HG03520 (cell line): ENCODE measurements around the gene S100A7.

Experiments used
- ATAC-seq: cut with Tn5 transposase; IDR thresholded peaks from one replicate; pipeline ENCODE4 v1.9.1; 2021; ENCODE audit warnings: mild to moderate bottlenecking, moderate library complexity; ENCODE audit not compliant: unreplicated experiment

Gene S100A7

DNA sequence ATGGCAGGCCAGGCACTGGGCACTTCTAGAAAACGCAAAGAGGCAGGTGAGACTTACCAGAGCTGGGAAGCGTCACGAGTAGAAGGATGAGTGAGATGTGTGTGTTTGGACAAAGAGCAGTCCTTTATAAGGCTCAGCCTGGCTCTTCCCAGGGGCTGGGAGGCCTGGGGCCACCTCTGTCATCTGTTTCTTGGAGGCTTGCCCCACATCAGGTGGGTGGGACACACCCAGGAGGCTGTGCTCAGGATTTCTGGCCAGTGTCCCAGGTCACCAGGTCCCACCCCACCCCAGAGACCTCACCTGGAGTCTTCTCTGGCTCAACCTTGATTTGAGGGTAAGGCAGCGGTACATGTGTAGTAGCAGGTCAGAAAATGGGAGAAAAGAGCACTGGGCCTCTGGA is at the start of gene S100A7:
Gene S100A7 (minus strand): TSS at position 101 of the 400 bp plus-strand sequence. CDS start 1,638 bp downstream, outside the sequence.
- ATAC-seq = no peak

DNA sequence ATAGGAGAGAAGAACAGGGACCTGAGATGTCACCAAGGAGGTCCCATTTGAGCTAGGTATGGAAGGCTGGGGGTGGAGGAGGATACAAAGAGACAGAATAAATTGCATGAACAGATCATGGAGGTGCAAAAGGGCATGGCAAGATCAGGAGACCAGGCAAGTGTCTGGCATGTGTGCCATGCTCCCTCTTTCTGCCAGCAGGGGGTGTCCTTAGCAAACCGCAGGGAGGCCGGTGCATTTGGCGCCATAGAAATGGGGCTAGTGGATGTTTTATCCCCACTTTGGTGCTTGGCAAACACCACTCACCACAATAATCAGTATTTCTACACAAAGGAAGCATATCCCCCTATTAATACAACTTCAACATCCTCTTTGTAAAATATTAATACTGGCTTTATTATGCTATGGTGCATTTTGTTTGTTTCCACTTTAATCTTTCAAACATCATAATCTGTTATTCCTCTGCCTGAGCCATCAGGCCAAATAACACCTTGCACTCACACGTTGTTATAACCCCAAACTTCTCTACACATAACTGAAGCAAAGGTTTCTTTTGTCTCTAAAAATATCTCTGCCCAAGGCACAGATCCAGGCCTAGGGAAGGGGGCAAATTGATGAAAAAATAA is 49.4 kb upstream of the S100A7 start:
- ATAC-seq = no peak

DNA sequence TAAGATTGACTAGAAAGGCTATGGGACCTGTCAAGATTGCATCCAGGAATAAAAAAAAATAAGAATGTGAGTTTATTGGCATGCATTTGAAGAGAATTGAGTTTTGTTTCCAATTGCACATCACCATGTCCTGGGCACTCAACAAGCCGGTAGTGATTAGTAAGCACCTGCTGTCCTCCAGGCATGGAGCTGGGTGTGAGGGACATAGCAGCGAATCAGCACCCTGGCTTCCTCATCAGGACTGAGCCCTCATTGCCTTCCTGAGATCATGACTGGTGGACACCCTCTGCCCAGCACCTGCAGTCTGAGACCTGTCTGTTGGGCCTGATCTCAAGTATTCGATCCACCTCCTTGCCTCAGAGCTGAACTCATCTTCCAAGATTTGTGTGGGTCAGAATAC is 48.6 kb upstream of the S100A7 start:
- ATAC-seq = no peak

DNA sequence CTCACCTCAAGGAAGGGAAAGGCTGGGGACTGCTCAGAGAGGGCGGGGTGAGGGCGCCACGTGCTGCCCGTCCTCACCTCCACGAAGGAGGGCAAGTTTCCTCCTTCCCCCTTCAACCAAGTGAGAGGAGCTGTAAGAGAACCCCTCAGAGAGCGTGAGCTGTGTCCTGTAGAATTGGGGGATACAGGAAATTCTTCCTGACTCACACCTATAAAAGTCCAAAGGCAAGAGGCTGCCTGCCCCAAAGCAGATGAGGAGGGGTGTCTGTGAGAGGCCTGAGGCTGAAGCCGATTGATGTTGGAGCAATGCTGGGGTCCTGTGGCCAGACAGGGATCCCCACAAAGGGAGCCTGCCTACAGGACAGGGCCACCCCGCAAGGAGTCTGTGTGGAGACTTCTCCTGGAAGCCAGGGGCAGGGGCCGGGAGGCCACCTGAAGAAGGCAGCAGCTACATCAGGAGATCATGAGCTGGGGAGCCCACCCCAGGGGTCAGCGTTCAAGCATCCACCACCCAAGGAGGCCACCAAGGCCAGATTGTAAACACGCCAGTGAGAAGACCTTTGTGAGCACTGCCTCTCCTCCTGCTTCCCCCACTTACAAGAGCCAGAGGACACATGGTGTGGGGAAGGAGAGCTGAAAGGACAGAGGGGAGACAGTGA is 47.6 kb upstream of the S100A7 start:
- no peak for ATAC-seq

DNA sequence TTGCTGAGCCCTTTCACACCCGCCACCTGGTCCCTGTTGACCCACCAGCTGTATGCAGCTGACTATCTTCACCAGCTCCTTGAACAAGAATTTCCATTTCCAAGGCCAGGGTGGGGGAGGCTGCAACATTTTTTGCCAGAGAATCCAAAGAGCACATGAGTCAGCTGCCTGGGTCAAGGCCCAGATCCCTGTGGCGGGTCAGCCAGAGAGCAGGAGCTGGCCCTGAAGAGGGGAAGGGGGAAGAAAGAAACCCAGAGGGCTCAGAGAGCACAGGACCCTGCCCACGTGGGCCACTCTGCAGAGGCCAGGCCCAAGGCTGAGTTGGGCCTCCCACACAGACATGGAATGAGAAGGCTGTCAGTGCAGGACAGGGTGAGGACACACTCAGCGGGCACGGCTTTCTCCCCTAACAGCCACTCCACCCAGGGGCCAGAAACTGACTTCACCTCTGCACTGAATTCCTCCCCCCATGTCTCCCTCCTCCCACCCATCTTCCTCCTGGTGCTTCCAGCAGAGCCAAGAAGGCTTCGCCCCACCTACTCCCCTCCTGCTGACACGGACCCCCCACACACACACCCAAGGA is 46.5 kb upstream of the S100A7 start:
- no peak for ATAC-seq

DNA sequence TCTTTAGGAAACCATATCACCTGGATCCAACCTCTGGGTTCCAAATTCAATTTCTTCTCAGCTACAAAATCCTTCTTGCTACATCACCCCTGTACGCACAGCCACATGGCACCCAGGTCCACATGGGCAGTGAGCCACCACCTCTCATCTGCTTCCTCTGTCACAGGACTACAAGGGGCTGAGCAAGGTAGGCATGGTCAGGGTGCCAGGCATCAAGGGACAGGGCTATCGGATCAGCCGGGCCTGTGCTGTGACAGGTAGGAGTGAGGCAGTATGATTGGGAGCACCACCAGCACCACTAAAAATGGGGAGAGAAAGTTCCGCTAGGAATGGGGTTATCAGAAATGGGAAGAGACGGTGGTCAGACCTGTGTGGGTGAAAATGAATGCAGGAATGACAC is 45.9 kb upstream of the S100A7 start:
- ATAC-seq = no peak

DNA sequence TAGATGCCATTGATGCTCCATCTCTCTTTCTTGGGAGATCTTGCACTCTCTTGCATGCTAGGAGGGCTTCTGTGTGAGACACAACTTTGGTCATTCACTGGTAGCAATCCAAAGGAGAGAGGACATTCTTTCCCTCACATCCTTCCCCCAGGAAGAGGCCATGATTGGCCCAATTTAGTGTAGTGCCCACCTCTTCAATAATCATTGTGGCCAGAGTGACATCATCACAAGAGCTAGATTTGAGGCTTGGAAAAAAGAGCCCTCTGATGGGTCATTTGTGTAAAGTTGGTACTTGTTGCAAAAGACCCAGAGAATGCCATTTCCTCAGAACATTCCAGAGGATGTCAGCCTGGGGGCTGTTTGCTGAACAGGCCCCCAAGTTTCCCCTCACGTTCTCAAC is 45.1 kb upstream of the S100A7 start:
- ATAC-seq = no peak

DNA sequence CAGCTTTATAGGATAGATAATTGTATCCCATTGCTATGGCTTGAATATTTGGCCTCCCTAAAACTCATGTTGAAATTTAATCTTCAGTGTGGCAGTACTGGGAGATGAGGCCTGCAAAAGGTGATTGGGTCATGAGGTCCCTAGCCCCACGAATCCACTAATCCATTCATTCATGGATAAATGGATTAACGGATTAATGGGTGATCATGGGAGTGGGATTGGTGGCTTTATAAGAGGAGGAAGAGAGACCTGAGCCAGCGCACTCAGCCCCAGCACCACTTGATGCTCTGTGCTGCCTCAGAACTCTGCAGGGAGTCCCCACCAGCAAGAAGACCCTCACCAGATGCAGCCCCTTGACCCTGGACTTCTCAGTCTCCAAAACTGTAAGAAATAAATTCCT is 43.3 kb upstream of the S100A7 start:
- no peak for ATAC-seq

DNA sequence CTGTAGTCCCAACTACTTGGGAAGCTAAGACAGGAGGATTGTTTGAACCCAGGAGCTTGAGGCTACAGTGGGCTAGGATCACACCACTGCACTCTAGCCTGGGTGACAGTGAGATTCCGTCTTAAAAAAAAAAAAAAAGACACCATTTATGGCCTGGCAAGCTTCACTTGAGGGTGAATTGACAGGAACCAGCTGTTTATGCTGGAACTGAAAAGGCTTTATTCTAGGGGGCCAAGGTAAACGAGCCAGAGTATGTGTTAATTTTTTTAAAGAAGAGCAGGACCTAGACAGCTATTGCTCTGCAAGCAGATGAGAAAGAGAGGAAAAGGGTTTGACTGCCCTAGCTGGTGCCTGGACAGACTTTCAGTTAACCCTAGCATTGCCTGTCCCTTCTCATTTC is 38.3 kb upstream of the S100A7 start:
- no peak for ATAC-seq

DNA sequence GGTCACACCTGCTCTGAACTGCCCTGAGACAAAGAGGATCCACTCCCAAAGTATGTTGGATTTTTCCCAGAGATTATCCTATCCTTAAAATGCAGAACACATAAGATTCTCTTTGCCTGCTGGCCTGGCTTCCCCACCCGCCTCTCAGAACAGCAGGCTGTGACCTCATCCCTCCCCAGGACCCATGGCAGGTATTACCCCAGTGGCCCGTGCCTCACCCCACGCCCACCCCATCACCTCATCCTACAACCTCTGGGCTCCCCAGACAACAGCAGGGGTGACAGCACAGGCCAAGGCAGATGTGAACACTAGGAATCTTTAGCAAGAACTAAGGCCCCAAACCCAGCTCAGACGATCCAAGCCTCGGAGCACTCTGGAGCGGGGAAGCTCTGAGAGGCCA is 35.1 kb upstream of the S100A7 start:
- no peak for ATAC-seq

DNA sequence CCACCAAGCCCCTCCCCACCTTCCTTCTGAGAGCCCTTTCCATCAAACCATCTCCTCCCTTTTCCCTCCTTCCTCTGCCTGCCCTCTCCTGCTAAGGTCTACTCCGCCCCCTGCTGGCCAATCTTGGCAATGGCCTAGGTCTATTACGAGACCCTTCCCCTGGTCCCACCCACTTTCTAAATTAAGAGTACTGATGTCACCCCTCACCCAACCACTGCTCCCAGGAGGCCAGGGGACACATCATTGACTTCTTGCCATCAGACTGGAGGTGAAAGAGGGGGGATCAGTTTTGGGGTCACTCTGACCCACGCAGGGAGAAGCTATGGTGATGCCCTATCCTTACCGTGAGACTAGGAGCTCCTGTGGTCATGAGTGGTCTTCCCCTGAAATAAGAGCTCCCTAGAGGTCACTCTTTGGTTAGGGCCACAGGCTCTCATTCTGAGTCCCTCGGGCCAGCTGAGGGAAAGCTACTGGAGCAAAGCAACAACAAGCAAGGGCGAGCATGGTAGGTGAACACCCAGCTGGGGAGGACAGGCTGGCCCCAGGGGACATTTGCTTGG is 34.6 kb upstream of the S100A7 start:
- no peak for ATAC-seq

DNA sequence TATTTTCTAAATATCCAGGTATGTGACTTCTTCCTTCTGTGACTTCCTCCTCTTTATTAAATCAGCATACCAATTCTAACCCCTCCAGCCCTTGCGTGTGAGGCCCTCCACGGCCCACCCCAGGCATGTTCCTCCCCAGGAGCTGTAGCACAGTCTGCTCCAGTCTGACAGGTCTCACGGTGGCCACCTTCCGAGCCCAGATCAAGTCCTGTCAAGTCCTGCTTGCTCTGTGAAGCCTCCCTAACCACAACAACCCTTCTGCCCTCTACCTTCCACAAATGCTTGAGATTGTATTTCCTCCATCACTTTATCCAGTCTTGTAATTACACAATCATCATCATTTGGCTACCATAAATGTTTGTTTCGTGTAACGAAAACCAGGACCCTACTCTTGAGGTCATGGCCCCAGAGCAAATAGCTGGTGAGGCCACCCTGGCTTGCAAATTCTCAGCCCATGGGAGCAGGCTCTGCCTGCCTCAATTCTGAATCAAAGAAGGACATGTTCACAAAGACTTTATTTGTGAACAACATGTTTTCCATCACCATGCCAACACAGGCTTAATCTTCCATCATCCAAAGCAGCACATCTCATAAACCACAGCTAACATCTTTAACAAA is 33.0 kb upstream of the S100A7 start:
- ATAC-seq = no peak

DNA sequence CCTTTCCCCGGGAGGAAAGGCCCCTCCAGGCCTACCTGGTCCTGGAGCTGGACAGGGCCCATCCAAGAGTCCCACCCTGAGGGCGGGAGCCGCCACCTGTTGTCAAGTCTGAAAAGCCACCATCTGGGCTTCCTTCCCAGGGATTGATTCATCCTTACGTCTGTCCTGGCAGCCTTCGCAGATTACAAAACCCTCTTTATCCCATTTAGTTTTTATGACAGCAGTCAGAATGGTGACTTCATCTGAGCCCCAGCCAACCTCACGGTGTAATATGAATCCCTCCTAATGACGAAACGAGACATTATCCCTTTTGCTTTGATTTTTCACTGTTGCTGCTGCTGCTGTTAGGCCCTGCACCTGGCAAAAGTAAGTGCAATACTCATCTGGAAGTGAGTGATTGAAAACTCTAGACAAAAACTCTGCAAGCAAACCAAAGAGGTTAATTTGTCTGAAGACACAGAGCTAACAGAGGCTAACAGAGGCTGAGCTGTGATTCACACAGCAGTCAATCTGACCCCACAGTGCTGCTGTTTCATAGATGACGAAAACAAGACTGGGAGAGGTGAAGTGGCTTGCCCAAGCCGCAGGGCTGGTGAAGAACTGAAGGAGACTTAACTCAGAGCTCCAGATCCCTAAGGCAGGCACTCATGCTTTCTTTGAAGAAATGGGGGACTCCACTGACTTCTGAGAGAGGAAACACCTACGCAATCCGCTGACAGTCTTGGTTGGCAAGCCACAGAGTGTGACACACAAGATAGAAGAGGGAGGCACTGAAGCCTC is 30.0 kb upstream of the S100A7 start:
- no peak for ATAC-seq

DNA sequence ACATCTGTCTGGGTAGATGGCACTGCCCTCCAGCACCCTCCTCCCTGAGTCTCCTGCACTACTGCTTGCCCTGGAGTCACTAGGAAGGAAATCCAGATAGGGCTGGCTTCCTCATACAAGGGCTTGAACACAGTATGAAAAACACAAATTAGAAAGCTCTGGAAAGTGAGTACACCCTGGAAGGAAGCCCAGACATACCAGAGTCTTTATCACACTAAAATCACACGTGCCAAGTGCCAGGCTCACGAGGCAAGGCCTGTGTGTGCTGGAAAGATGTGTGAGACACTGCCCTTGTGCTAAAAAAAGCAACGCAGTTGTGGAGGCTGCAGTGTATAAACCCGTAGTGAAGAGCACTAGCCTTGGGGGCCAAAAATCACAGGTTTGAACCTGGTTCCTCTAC is 28.3 kb upstream of the S100A7 start:
- ATAC-seq = no peak

DNA sequence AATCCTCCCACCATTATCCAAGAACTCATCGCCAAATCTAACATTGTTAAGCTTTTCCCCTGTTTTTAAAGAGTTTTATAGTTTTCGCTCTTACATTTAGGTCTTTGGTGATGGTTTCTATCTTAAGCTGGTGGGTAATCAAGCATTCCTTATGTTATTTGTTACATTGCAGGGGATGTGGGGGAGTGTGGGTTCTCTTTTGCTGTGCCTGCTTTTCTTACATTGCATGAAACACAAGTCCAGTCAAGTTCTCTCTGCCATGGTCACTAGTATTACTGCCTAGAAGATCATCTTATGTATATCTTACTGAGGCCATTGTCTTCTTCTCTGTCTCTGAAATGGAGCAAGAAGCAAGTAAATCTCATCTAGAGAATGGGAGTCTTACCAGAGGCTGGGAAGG is 27.3 kb upstream of the S100A7 start:
- no peak for ATAC-seq

DNA sequence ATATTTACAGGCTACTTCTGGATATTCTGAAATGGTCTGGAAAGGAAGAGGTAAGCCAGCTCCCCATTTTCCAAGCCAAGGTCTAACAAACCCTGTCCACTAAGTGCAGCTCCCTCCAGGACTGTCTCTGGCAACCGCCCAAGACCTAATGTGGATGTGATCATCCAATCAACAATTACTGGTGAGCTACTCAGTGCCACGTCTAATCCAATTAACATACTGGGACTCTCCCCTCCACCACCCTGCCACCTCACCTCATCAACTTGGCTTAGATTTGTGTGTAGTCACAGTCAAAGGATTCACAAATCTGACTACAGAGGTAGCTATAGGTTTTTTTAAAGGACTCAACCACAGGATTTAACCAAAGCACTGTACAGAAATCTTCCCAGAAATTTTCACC is 25.4 kb upstream of the S100A7 start:
- no peak for ATAC-seq

DNA sequence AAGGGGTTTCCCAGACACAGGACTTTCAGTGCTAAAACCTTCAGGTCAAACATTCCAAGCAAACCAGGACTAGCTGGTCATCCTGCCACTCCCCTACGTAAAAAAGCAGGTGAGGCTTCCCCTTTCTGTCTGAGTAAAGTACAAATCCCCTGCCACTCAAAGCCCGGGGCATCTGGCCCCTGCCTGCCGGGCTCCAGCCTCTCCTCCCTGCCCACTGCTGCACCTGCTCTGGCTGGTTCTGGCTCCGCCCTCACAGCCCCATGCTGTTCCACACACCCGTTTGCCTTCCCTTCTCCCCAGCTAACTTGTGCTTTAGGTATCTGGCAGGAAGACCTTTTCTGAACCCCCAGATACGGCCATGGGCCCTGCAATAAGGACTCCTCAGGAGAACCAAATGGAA is 23.3 kb upstream of the S100A7 start:
- no peak for ATAC-seq

DNA sequence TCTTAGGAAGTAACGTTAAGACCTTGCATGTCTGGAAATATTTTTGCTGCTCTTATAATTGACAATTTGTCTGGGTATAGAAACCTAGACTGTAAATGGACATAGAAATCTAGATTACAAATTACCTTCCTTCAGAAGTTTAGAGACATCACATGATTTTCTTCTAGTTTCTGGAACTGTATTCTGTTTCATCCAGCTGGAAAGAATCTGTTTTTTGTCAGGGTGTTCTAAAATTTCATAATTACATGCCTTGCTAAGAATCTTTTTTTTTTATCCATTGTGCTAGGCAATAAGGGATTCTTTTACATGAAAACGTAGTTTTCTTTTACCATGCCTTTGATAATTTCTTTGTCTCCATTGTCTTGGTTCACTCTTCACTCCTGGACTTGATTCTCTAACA is 20.7 kb upstream of the S100A7 start:
- no peak for ATAC-seq

DNA sequence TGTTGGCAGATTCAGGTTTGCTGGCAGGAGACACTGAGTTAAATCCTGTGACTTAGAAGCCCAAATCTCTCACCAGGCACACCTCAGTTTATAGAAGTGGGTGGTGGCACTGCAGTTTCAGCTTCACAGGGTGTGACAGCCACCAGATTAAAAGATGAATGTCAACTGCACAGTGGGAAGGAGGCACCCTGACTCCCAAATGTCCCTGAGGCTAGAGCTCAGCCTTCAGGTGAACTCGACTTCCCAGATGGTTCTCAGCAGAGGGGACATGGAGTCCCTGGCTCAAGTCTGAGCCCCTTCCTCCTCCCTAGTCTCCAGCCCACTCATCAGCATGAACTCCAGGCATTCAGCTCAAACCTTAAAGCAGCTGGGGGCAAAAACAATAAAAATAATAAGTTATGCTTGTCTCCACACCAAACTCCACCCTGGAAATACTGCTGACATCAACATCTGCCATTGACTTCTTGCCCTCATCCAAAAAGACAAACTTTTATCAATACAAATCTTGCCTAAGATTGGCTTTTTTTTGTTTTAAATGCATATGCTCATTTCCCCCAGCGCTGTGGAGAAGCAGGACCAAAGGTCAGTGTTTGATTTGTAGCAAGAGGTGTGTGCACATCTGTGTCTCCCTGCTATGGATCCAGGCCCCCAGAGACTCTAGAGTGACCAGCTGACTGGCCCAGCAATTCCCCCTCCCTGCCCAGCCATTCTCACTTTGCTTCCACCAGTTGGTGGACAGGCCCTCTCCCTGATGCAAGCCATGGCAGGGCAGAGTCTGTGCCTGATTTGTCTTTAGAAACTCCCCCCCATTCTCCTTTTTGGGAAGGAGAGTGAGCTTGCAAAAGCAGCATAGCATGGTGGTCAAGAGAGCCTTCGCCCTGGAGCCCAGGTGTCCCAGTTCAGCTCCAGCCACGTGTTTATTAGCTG is 18.5 kb upstream of the S100A7 start:
- ATAC-seq = no peak
